Heart left ventricle (tissue), 16 donors: ENCODE results near the gene RTCB. TPM values are rescaled to one million over a fixed set of nuclear protein-coding genes. Genes with fewer than 3 reads are reported as not detected.

Source experiments
- ATAC-seq, 4 donors: fragments of 200-7000 bp; cut with Tn5 transposase; one replicate each; pipeline ENCODE4 v1.9.1; 2020 to 2022; ENCODE audit warnings: moderate library complexity in 4 of 4, mild to moderate bottlenecking in 3 of 4, moderate number of reproducible peaks in 1 of 4
- DNase-seq, 5 donors: peaks; one replicate each; pipeline ENCODE4 v3.0.0-alpha.2; 2020
- H3K27ac ChIP-seq, 12 donors: fragments of 200-600 bp; sonication (generic) in 4 of 12; one replicate each; pipeline versions ENCODE4 v1.5.0 to v1.8.0; 2016 to 2022; ENCODE audit warnings: mild to moderate bottlenecking in 2 of 12
- H3K27me3 ChIP-seq, 9 donors: fragments of 200-600 bp; sonication (generic) in 2 of 9; one replicate each; pipeline versions ENCODE4 v1.5.1 to v1.8.0; 2016 to 2022; ENCODE audit warnings: mild to moderate bottlenecking in 3 of 9
- H3K36me3 ChIP-seq, 9 donors: fragments of 200-600 bp; sonication (generic) in 2 of 9; one replicate each; pipeline versions ENCODE4 v1.5.0 to v1.8.0; 2018 to 2022; ENCODE audit warnings: mild to moderate bottlenecking in 2 of 9
- H3K4me1 ChIP-seq, 12 donors: fragments of 200-600 bp; sonication (generic) in 4 of 12; one replicate each; pipeline versions ENCODE4 v1.5.0 to v1.8.0; 2016 to 2022; ENCODE audit warnings: mild to moderate bottlenecking in 3 of 12
- H3K4me3 ChIP-seq, 12 donors: fragments of 200-600 bp; sonication (generic) in 4 of 12; one replicate each; pipeline versions ENCODE4 v1.5.0 to v1.8.0; 2017 to 2022; ENCODE audit warnings: mild to moderate bottlenecking in 9 of 12, moderate library complexity in 4 of 12
- H3K9me3 ChIP-seq, 12 donors: fragments of 200-600 bp; sonication (generic) in 4 of 12; one replicate each; pipeline versions ENCODE4 v1.5.0 to v1.8.0; 2016 to 2022; ENCODE audit warnings: mild to moderate bottlenecking in 1 of 12
- CTCF ChIP-seq, 12 donors: fragments of 200-600 bp; sonication (generic) in 4 of 12; IDR thresholded peaks; one replicate each; pipeline versions ENCODE4 v1.5.0 to v1.8.0; 2018 to 2022; ENCODE audit warnings: antibody characterized with exemption in 12 of 12, mild to moderate bottlenecking in 5 of 12
- POLR2A ChIP-seq, 2 donors: fragments of 450-650 bp; IDR thresholded peaks; one replicate each; pipeline ENCODE4 v1.6.1; 2017; ENCODE audit warnings: antibody characterized with exemption in 2 of 2, mild to moderate bottlenecking in 2 of 2, moderate library complexity in 2 of 2
- WGBS, 4 donors: extraction: QIAGEN DNeasy Blood & Tissue Kit in 2 of 4; methylation state at CpG; one replicate each; pipeline versions ENCODE4 v1.1.5 to v1.1.7; 2013 to 2018; 5-methylcytosine and 5-hydroxymethylcytosine counted together
- intact Hi-C, 10 donors: fragments of 100-400 bp; cut with DNase I; formaldehyde crosslinking; loops; one replicate each; pipeline versions ENCODE4 v1.11.1 to v1.14.2; 2022
- polyA plus RNA-seq, 2 donors: library from polyadenylated mRNA; stranded (reverse); fragments of 200-250 nt; gene quantifications; one replicate each; pipeline ENCODE4 v1.2.3, GENCODE V29; 2013
- total RNA-seq, 9 donors: library from RNA; depleted of rRNA in 2 of 9; stranded (reverse); fragments of >200 nt in 2 of 9; fragmentation: NEBNext Ultra II Directional in 3 of 9; extraction: Animal tissue kit (Norgen Biotek cat#: 25700) in 3 of 9; gene quantifications; one replicate each; pipeline versions ENCODE4 v1.1.0 to v1.2.4, GENCODE V29; 2016 to 2023
- donor health status: ischemic (EF 13 %, LVEDD 7.1; RV severe dilation, severe dysfunction).
- donor health status: healthy with polysubstance abuse.
- donor health status: DM: no; HTN: yes; CAD: no.
- donor health status: DM: no; HTN: no; CAD: no.
- donor health status: ischemic (EF 25% LVEDD 6.9; RV normal size, moderate dysfunction).
- donor health status: ischemic (EF 25% LVEDD 5.7; RV mildly dilated, moderate dysfunction).
- donor health status: healthy.
- donor health status: DM: yes; HTN: yes; CAD: no.
- donor health status: ischemic (EF 35%, LVEDD 5.7; RV mildly dilated, moderate dysfunction).
- donor health status: nonischemic (EF 11% LVEDD 7.7; RV severe dilation, severe dysfunction).
- donor health status: DM: yes; HTN: yes; CAD: no.
- donor health status: PGD.
- donor health status: ischemic (EF 29% LVEDD 5.4; RV normal size, mild dysfunction).
- donor health status: nonischemic (EF 23%, LVEDD 6.1; RV moderate dilation, normal function).

RTCB gene
- total and polyA plus RNA-seq, 11 donors, result 19.8 to 110 (median 47.1) TPM

- Histone ChIP-seq H3K4me1 (no peaks in the 10 kb centered on the region), H3K4me3 (no peak overlapping the region), H3K36me3 (no peaks in the 10 kb centered on the region), H3K9me3 (peaks cover 0 to 4% (median 0%) of the 10 kb centered on the region in 12 donors), H3K27me3 (peaks cover 0 to 23% (median 0%) of the 10 kb centered on the region in 9 donors), H3K27ac (no peak overlapping the region)
- DNase-seq (no peak), ATAC-seq (no peak)
- no peak for TF ChIP-seq POLR2A (IDR thresholded peaks at IDR 0.05)
- TF ChIP-seq CTCF (IDR thresholded peaks at IDR 0.05), result no peak
- intact Hi-C loops, result no loop called here
- 62 to 79% (median 71%) methylated on average over 5 of the region's 5 CpGs for WGBS, 4 donors
Observed at GRCh38 chr22:32343941-32344340, 68.1 kb downstream of the RTCB start.

- Histone ChIP-seq H3K27ac (no peak overlapping the region), H3K4me1 (no peaks in the 10 kb centered on the region), H3K4me3 (no peak overlapping the region), H3K27me3 (peaks cover 0 to 24% (median 0%) of the 10 kb centered on the region in 9 donors), H3K36me3 (no peaks in the 10 kb centered on the region), H3K9me3 (peaks cover 0 to 4% (median 0%) of the 10 kb centered on the region in 12 donors)
- intact Hi-C loops, result no loop called here
- no peak for DNase-seq
- ATAC-seq, result no peak
- TF ChIP-seq CTCF (IDR thresholded peaks at IDR 0.05) (no peak), POLR2A (IDR thresholded peaks at IDR 0.05) (no peak)
- WGBS, 4 donors, result 73 to 80% (median 76%) methylated on average over 2 of the region's 2 CpGs
Observed at GRCh38 chr22:32342977-32343376, 69.1 kb downstream of the RTCB start.

- TF ChIP-seq CTCF (IDR thresholded peaks at IDR 0.05) (no peak), POLR2A (IDR thresholded peaks at IDR 0.05) (no peak)
- H3K9me3 ChIP-seq, result no peaks in the 10 kb centered on the region
- H3K4me1 ChIP-seq, result peaks cover 0 to 12% (median 0%) of the 10 kb centered on the region in 12 donors
- H3K4me3 ChIP-seq, result no peak overlapping the region
- whole genome bisulfite sequencing, 4 donors, result 80 to 90% (median 84%) methylated on average over 13 of the region's 13 CpGs
- no peak for ATAC-seq
- no peak for DNase-seq
- H3K27ac ChIP-seq, result no peak overlapping the region
- peaks cover 0 to 24% (median 0%) of the 10 kb centered on the region in 9 donors for H3K27me3 ChIP-seq
- intact Hi-C loops, result no loop called here
- H3K36me3 ChIP-seq, result no peaks in the 10 kb centered on the region
Observed at GRCh38 chr22:32341122-32341740, 70.8 kb downstream of the RTCB start.

- intact Hi-C loops, result no loop called here
- Histone ChIP-seq H3K4me1 (peaks cover 0 to 19% (median 0%) of the 10 kb centered on the region in 12 donors), H3K9me3 (no peaks in the 10 kb centered on the region), H3K27ac (no peak overlapping the region), H3K27me3 (peaks cover 0 to 24% (median 0%) of the 10 kb centered on the region in 9 donors), H3K4me3 (no peak overlapping the region), H3K36me3 (no peaks in the 10 kb centered on the region)
- TF ChIP-seq CTCF (IDR thresholded peaks at IDR 0.05) (no peak), POLR2A (IDR thresholded peaks at IDR 0.05) (no peak)
- no peak for DNase-seq
- 72 to 83% (median 78%) methylated on average over 11 of the region's 11 CpGs for WGBS, 4 donors
- ATAC-seq, result no peak
Observed at GRCh38 chr22:32340411-32340810, 71.6 kb downstream of the RTCB start.
